ENCODE measurements around the gene GOLGA8J. TPM values are rescaled to one million over a fixed set of nuclear protein-coding genes. Genes with fewer than 3 reads are reported as not detected.

Gene GOLGA8J
- total and polyA plus RNA-seq, 2 experiments from 2014 or later = not detected

DNA sequence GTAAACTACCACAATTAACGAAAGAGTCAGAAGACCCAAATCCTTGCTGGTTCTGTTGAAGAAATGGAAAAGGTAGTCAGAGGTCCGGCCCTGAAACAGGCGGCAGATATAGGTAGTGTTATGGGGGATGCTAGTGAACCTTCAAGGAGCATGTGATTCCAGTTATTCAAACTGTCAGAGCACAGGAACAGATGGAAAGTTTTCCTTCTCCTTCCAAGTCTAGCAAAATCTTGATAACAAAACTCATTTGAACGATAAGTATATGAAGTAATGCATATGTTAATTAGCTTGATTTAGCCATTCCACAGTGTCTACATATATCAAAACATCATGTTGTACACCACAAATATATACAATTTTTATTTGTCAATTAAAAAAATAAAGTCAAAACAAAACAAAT is 26.6 kb upstream of the GOLGA8J start:
- H2AFZ ChIP-seq = no peak overlapping the region
- Mint-ChIP-seq H3K27me3 (ENCODE audit: insufficient read depth, low read depth, poor library complexity) (peaks cover 4% of the 10 kb centered on the region), H3K27ac (no peak overlapping the region), H3K9me3 (peaks cover 5% of the 10 kb centered on the region), H3K4me1 (no peaks in the 10 kb centered on the region), H3K36me3 (ENCODE audit: low read depth) (no peaks in the 10 kb centered on the region), H3K4me3 (no peak overlapping the region)
- H3K4me3 ChIP-seq = no peak overlapping the region
- no peaks in the 10 kb centered on the region for H3K4me1 ChIP-seq (ENCODE audit: insufficient read depth)
- no peaks in the 10 kb centered on the region for H4K20me1 ChIP-seq (replicated peaks; ENCODE audit: insufficient read depth)
- H3K27me3 ChIP-seq (ENCODE audit: insufficient read depth) = no peaks in the 10 kb centered on the region
- H3K4me2 ChIP-seq = no peak overlapping the region
- H3K27ac ChIP-seq (ENCODE audit: low read depth) = no peak overlapping the region
- no peaks in the 10 kb centered on the region for H3K36me3 ChIP-seq (ENCODE audit: insufficient read depth)
- TF ChIP-seq EZH2 (IDR thresholded peaks at IDR 0.05; ENCODE audit: low read depth, unreplicated experiment) = no peak
- TF ChIP-seq, protein P1, sequence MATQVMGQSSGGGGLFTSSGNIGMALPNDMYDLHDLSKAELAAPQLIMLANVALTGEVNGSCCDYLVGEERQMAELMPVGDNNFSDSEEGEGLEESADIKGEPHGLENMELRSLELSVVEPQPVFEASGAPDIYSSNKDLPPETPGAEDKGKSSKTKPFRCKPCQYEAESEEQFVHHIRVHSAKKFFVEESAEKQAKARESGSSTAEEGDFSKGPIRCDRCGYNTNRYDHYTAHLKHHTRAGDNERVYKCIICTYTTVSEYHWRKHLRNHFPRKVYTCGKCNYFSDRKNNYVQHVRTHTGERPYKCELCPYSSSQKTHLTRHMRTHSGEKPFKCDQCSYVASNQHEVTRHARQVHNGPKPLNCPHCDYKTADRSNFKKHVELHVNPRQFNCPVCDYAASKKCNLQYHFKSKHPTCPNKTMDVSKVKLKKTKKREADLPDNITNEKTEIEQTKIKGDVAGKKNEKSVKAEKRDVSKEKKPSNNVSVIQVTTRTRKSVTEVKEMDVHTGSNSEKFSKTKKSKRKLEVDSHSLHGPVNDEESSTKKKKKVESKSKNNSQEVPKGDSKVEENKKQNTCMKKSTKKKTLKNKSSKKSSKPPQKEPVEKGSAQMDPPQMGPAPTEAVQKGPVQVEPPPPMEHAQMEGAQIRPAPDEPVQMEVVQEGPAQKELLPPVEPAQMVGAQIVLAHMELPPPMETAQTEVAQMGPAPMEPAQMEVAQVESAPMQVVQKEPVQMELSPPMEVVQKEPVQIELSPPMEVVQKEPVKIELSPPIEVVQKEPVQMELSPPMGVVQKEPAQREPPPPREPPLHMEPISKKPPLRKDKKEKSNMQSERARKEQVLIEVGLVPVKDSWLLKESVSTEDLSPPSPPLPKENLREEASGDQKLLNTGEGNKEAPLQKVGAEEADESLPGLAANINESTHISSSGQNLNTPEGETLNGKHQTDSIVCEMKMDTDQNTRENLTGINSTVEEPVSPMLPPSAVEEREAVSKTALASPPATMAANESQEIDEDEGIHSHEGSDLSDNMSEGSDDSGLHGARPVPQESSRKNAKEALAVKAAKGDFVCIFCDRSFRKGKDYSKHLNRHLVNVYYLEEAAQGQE (IDR thresholded peaks at IDR 0.05; ENCODE audit: unreplicated experiment) = no peak
- TF ChIP-seq, protein P2, sequence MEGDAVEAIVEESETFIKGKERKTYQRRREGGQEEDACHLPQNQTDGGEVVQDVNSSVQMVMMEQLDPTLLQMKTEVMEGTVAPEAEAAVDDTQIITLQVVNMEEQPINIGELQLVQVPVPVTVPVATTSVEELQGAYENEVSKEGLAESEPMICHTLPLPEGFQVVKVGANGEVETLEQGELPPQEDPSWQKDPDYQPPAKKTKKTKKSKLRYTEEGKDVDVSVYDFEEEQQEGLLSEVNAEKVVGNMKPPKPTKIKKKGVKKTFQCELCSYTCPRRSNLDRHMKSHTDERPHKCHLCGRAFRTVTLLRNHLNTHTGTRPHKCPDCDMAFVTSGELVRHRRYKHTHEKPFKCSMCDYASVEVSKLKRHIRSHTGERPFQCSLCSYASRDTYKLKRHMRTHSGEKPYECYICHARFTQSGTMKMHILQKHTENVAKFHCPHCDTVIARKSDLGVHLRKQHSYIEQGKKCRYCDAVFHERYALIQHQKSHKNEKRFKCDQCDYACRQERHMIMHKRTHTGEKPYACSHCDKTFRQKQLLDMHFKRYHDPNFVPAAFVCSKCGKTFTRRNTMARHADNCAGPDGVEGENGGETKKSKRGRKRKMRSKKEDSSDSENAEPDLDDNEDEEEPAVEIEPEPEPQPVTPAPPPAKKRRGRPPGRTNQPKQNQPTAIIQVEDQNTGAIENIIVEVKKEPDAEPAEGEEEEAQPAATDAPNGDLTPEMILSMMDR (conservative IDR thresholded peaks at IDR 0.05; ENCODE audit: low read depth in 2 of 2) = no peak
- no peak for ATAC-seq
- no peak for DNase-seq (ENCODE audit: low spot score)
- no peaks in the 10 kb centered on the region for H3F3A ChIP-seq (replicated peaks; ENCODE audit: low read depth)
- H3K9me2 ChIP-seq (ENCODE audit: insufficient read depth) = no peaks in the 10 kb centered on the region
- no peaks in the 10 kb centered on the region for H3K79me2 ChIP-seq (replicated peaks; ENCODE audit: insufficient read depth)

DNA sequence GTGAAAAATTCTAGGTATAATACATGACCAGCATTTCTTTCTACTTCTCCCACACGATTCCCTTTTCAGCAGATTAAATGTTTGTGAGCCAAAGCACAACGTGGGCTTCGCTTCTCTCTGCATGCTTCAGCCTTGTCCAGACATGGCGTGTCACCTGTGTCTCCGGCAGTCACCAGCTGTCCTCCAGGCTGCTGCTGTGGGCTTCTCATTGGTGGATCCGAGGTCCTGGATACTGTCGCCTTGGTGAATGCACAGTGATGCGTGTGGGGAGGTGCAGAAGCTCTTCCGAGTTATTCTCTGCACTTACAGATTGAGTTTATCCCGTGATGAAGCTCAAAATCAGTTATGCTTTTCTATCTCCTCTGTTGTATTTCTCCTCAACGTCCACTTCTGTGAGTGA is 23.0 kb upstream of the GOLGA8J start:
- ATAC-seq = no peak
- Mint-ChIP-seq H3K27ac (no peak overlapping the region), H3K27me3 (ENCODE audit: insufficient read depth, low read depth, poor library complexity) (peaks cover 3% of the 10 kb centered on the region), H3K9me3 (peaks cover 5% of the 10 kb centered on the region), H3K36me3 (ENCODE audit: low read depth) (no peaks in the 10 kb centered on the region), H3K4me3 (no peak overlapping the region), H3K4me1 (peaks cover 2% of the 10 kb centered on the region; the same call in 1 of the 3 replicates)
- H3F3A ChIP-seq (replicated peaks; ENCODE audit: low read depth) = no peaks in the 10 kb centered on the region
- no peak overlapping the region for H3K27ac ChIP-seq (ENCODE audit: low read depth)
- no peak overlapping the region for H2AFZ ChIP-seq
- no peak overlapping the region for H3K4me3 ChIP-seq
- no peak overlapping the region for H3K4me2 ChIP-seq
- no peaks in the 10 kb centered on the region; the same call in 1 of the 2 replicates for H3K4me1 ChIP-seq (ENCODE audit: insufficient read depth)
- H3K27me3 ChIP-seq (ENCODE audit: insufficient read depth) = no peaks in the 10 kb centered on the region
- DNase-seq (ENCODE audit: low spot score) = no peak
- no peaks in the 10 kb centered on the region for H3K79me2 ChIP-seq (replicated peaks; ENCODE audit: insufficient read depth)
- no peaks in the 10 kb centered on the region for H4K20me1 ChIP-seq (replicated peaks; ENCODE audit: insufficient read depth)
- H3K9me2 ChIP-seq (ENCODE audit: insufficient read depth) = no peaks in the 10 kb centered on the region
- no peaks in the 10 kb centered on the region for H3K36me3 ChIP-seq (ENCODE audit: insufficient read depth)
- TF ChIP-seq JUNB (IDR thresholded peaks at IDR 0.05; ENCODE audit: unreplicated experiment) (no peak), EZH2phosphoT487 (IDR thresholded peaks at IDR 0.05; ENCODE audit: unreplicated experiment) (no peak), NANOG (IDR thresholded peaks at IDR 0.05; ENCODE audit: borderline replicate concordance) (no peak), ZNF114 (CRISPR knock-in tag; IDR thresholded peaks at IDR 0.05) (no peak), STAT1 (IDR thresholded peaks at IDR 0.05; ENCODE audit: unreplicated experiment) (no peak), EZH2 (IDR thresholded peaks at IDR 0.05; ENCODE audit: low read depth, unreplicated experiment) (no peak)
- TF ChIP-seq, protein P1 (IDR thresholded peaks at IDR 0.05; ENCODE audit: unreplicated experiment) = no peak
